ENCODE results near the gene IL18BP. TPM values are rescaled to one million over a fixed set of nuclear protein-coding genes. Genes with fewer than 3 reads are reported as not detected.

Gene IL18BP
- polyA plus RNA-seq, 2 donors: 2.9 to 4.6 TPM

DNA sequence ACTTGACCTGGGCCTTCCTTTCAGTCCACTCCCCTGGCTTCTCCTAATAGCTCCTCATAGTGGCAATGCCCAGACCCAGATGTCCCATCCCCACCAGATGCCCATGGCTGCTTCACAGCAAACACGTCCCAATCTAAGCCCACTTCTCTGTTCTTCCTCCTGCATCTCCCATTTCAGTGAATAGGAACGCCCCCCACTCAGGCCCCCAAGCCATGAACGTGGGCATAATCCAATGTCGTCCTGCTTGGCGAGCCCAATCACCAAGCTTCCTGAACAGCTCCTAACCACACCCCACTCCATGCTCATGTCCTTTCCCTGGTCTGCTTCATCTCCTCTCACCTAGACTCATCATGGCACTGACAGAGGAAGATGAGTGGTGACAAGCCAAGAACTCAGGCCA is 8.9 kb downstream of the IL18BP start:
- no peak overlapping the region for H3K27ac ChIP-seq (ENCODE audit: low read depth in 2 of 2, low read length in 1 of 2)
- WGBS, 2 donors: 77 to 84% methylated on average over 5 of the region's 5 CpGs
- no peaks in the 10 kb centered on the region for H3K9me3 ChIP-seq (ENCODE audit: control insufficient read depth in 2 of 2, insufficient read depth in 1 of 2, low read depth in 1 of 2, low read length in 1 of 2)
- H3K36me3 ChIP-seq (ENCODE audit: control insufficient read depth in 2 of 2, insufficient read depth in 2 of 2, low read length in 1 of 2): peaks cover 66 to 94% of the 10 kb centered on the region in 2 donors
- no peak overlapping the region for H3K4me3 ChIP-seq (ENCODE audit: low read depth in 1 of 2, low read length in 2 of 2)
- no peaks in the 10 kb centered on the region for H3K27me3 ChIP-seq (ENCODE audit: control insufficient read depth in 1 of 2, insufficient read depth in 2 of 2, low read length in 2 of 2)
- H3K4me1 ChIP-seq (ENCODE audit: control insufficient read depth in 2 of 2, insufficient read depth in 2 of 2, low read length in 1 of 2): peaks cover 0 to 1% of the 10 kb centered on the region in 2 donors

DNA sequence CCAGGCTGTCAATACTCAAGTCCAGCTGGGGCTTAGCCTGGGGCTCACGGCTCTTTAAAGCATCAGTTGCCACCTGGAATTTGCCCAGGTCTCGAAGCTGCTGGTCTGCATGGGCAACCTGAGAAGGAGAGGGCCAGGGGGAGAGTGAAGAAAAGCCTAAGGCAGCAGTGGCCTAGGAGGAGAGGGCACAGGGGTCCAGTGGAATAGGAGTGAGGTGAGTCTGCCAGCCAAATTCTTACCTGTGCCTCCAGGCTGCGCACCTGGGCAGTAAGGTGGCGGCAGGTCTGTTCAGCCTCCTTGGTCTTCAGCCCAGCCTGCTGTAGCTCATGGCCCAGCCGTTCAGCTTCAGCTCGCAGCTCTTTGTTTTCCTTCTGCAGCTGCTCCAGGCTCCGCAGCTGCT is 10.0 kb downstream of the IL18BP start:
- peaks cover 1 to 11% of the 10 kb centered on the region in 2 donors for H3K4me1 ChIP-seq (ENCODE audit: control insufficient read depth in 2 of 2, insufficient read depth in 2 of 2, low read length in 1 of 2)
- WGBS, 2 donors: 52 to 70% methylated on average over 7 of the region's 7 CpGs
- H3K27ac ChIP-seq (ENCODE audit: low read depth in 2 of 2, low read length in 1 of 2): no peak overlapping the region
- H3K9me3 ChIP-seq (ENCODE audit: control insufficient read depth in 2 of 2, insufficient read depth in 1 of 2, low read depth in 1 of 2, low read length in 1 of 2): no peaks in the 10 kb centered on the region
- no peaks in the 10 kb centered on the region for H3K27me3 ChIP-seq (ENCODE audit: control insufficient read depth in 1 of 2, insufficient read depth in 2 of 2, low read length in 2 of 2)
- no peak overlapping the region for H3K4me3 ChIP-seq (ENCODE audit: low read depth in 1 of 2, low read length in 2 of 2)
- peaks cover 61 to 95% of the 10 kb centered on the region in 2 donors for H3K36me3 ChIP-seq (ENCODE audit: control insufficient read depth in 2 of 2, insufficient read depth in 2 of 2, low read length in 1 of 2)

- Histone ChIP-seq H3K36me3 (ENCODE audit: control insufficient read depth in 2 of 2, insufficient read depth in 2 of 2, low read length in 1 of 2) (peaks cover 56 to 95% of the 10 kb centered on the region in 2 donors), H3K4me1 (ENCODE audit: control insufficient read depth in 2 of 2, insufficient read depth in 2 of 2, low read length in 1 of 2) (peaks cover 4 to 15% of the 10 kb centered on the region in 2 donors), H3K27ac (ENCODE audit: low read depth in 2 of 2, low read length in 1 of 2) (no peak overlapping the region), H3K27me3 (ENCODE audit: control insufficient read depth in 1 of 2, insufficient read depth in 2 of 2, low read length in 2 of 2) (no peaks in the 10 kb centered on the region), H3K9me3 (ENCODE audit: control insufficient read depth in 2 of 2, insufficient read depth in 1 of 2, low read depth in 1 of 2, low read length in 1 of 2) (no peaks in the 10 kb centered on the region), H3K4me3 (ENCODE audit: low read depth in 1 of 2, low read length in 2 of 2) (no peak overlapping the region)
- 89 to 90% methylated on average over 6 of the region's 6 CpGs for WGBS, 2 donors
Observed at GRCh38 chr11:72009156-72009555, 10.4 kb downstream of the IL18BP start.

GRCh38 chr11:72010529-72011233 is 12.0 kb downstream of the IL18BP start:
- Histone ChIP-seq H3K27ac (ENCODE audit: low read depth in 2 of 2, low read length in 1 of 2) (no peak overlapping the region), H3K36me3 (ENCODE audit: control insufficient read depth in 2 of 2, insufficient read depth in 2 of 2, low read length in 1 of 2) (peaks cover 52 to 96% of the 10 kb centered on the region in 2 donors), H3K4me1 (ENCODE audit: control insufficient read depth in 2 of 2, insufficient read depth in 2 of 2, low read length in 1 of 2) (peaks cover 6 to 28% of the 10 kb centered on the region in 2 donors), H3K4me3 (ENCODE audit: low read depth in 1 of 2, low read length in 2 of 2) (no peak overlapping the region), H3K9me3 (ENCODE audit: control insufficient read depth in 2 of 2, insufficient read depth in 1 of 2, low read depth in 1 of 2, low read length in 1 of 2) (no peaks in the 10 kb centered on the region), H3K27me3 (ENCODE audit: control insufficient read depth in 1 of 2, insufficient read depth in 2 of 2, low read length in 2 of 2) (no peaks in the 10 kb centered on the region)
- WGBS, 2 donors: 79 to 84% methylated on average over 10 of the region's 10 CpGs

GRCh38 chr11:72012091-72012630 is 13.5 kb downstream of the IL18BP start:
- peaks cover 48 to 96% of the 10 kb centered on the region in 2 donors for H3K36me3 ChIP-seq (ENCODE audit: control insufficient read depth in 2 of 2, insufficient read depth in 2 of 2, low read length in 1 of 2)

GRCh38 chr11:72012897-72013721 is 14.4 kb downstream of the IL18BP start:
- Histone ChIP-seq H3K27ac (ENCODE audit: low read depth in 2 of 2, low read length in 1 of 2) (peak overlapping the region; percentile 54 to 65), H3K9me3 (ENCODE audit: control insufficient read depth in 2 of 2, insufficient read depth in 1 of 2, low read depth in 1 of 2, low read length in 1 of 2) (no peaks in the 10 kb centered on the region), H3K27me3 (ENCODE audit: control insufficient read depth in 1 of 2, insufficient read depth in 2 of 2, low read length in 2 of 2) (no peaks in the 10 kb centered on the region), H3K4me3 (ENCODE audit: low read depth in 1 of 2, low read length in 2 of 2) (no peak overlapping the region), H3K36me3 (ENCODE audit: control insufficient read depth in 2 of 2, insufficient read depth in 2 of 2, low read length in 1 of 2) (peaks cover 53 to 96% of the 10 kb centered on the region in 2 donors), H3K4me1 (ENCODE audit: control insufficient read depth in 2 of 2, insufficient read depth in 2 of 2, low read length in 1 of 2) (peaks cover 6 to 30% of the 10 kb centered on the region in 2 donors)
- WGBS, 2 donors: 35 to 45% methylated on average over 33 of the region's 33 CpGs

More at GRCh38 chr11:72012091-72012630, 13.5 kb downstream of the IL18BP start:
- H3K4me3 ChIP-seq (ENCODE audit: low read depth in 1 of 2, low read length in 2 of 2): no peak overlapping the region
- H3K27me3 ChIP-seq (ENCODE audit: control insufficient read depth in 1 of 2, insufficient read depth in 2 of 2, low read length in 2 of 2): no peaks in the 10 kb centered on the region
- WGBS, 2 donors: 65% methylated on average over 5 of the region's 5 CpGs
- peaks cover 6 to 30% of the 10 kb centered on the region in 2 donors for H3K4me1 ChIP-seq (ENCODE audit: control insufficient read depth in 2 of 2, insufficient read depth in 2 of 2, low read length in 1 of 2)
- peak overlapping the region; percentile 14 to 54 for H3K27ac ChIP-seq (ENCODE audit: low read depth in 2 of 2, low read length in 1 of 2)
- H3K9me3 ChIP-seq (ENCODE audit: control insufficient read depth in 2 of 2, insufficient read depth in 1 of 2, low read depth in 1 of 2, low read length in 1 of 2): no peaks in the 10 kb centered on the region

GRCh38 chr11:72013765-72014711 is 15.3 kb downstream of the IL18BP start:
- H3K4me1 ChIP-seq (ENCODE audit: control insufficient read depth in 2 of 2, insufficient read depth in 2 of 2, low read length in 1 of 2): peaks cover 6 to 30% of the 10 kb centered on the region in 2 donors
- no peaks in the 10 kb centered on the region for H3K27me3 ChIP-seq (ENCODE audit: control insufficient read depth in 1 of 2, insufficient read depth in 2 of 2, low read length in 2 of 2)
- peak overlapping the region; percentile 54 to 65 for H3K27ac ChIP-seq (ENCODE audit: low read depth in 2 of 2, low read length in 1 of 2)
- H3K9me3 ChIP-seq (ENCODE audit: control insufficient read depth in 2 of 2, insufficient read depth in 1 of 2, low read depth in 1 of 2, low read length in 1 of 2): no peaks in the 10 kb centered on the region
- H3K4me3 ChIP-seq (ENCODE audit: low read depth in 1 of 2, low read length in 2 of 2): no peak overlapping the region
- H3K36me3 ChIP-seq (ENCODE audit: control insufficient read depth in 2 of 2, insufficient read depth in 2 of 2, low read length in 1 of 2): peaks cover 54 to 96% of the 10 kb centered on the region in 2 donors
- WGBS, 2 donors: 48 to 69% methylated on average over 38 of the region's 38 CpGs

GRCh38 chr11:72014761-72015320 is 16.1 kb downstream of the IL18BP start:
- no peak overlapping the region for H3K4me3 ChIP-seq (ENCODE audit: low read depth in 1 of 2, low read length in 2 of 2)
- no peaks in the 10 kb centered on the region for H3K9me3 ChIP-seq (ENCODE audit: control insufficient read depth in 2 of 2, insufficient read depth in 1 of 2, low read depth in 1 of 2, low read length in 1 of 2)
- H3K27ac ChIP-seq (ENCODE audit: low read depth in 2 of 2, low read length in 1 of 2): peak overlapping the region in 1 of 2 donors; percentile 65
- no peaks in the 10 kb centered on the region for H3K27me3 ChIP-seq (ENCODE audit: control insufficient read depth in 1 of 2, insufficient read depth in 2 of 2, low read length in 2 of 2)
- H3K4me1 ChIP-seq (ENCODE audit: control insufficient read depth in 2 of 2, insufficient read depth in 2 of 2, low read length in 1 of 2): peaks cover 6 to 30% of the 10 kb centered on the region in 2 donors
- H3K36me3 ChIP-seq (ENCODE audit: control insufficient read depth in 2 of 2, insufficient read depth in 2 of 2, low read length in 1 of 2): peaks cover 56 to 94% of the 10 kb centered on the region in 2 donors
- 71 to 81% methylated on average over 16 of the region's 16 CpGs for WGBS, 2 donors
